Gastroesophageal sphincter (tissue), 2 donors: ENCODE measurements around the gene MYLK.

Source experiments
- EP300 ChIP-seq: sonication (generic); formaldehyde crosslinking; IDR thresholded peaks from one replicate; pipeline ENCODE4 v1.6.1; 2017; ENCODE audit warnings: antibody characterized with exemption, mild to moderate bottlenecking
- POLR2A ChIP-seq, 2 donors: fragments of 450-650 bp; IDR thresholded peaks; one replicate each; pipeline ENCODE4 v1.6.1; 2017; ENCODE audit warnings: antibody characterized with exemption in 2 of 2, mild to moderate bottlenecking in 2 of 2, moderate library complexity in 1 of 2

DNA sequence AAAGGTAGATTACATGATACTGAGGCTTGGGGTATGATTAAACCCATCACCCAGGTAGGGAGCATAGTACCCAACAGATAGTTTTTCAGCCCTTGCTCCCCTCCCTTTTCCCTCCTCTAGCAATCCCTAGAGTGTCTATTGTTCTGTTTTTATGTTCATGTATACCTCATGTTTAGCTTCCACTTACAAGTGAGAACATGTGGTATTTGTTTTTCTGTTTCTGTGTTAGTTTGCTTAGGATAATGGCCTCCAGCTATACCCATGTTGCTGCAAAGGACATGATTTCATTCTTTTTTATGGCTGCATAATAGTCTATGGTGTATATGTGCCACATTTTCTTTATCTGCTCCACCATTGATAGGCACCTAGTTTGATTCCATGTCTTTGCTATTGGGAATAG is 82.7 kb downstream of the MYLK start:
- no peak for TF ChIP-seq POLR2A (IDR thresholded peaks at IDR 0.05)
- TF ChIP-seq EP300: no peak
